Measurements from ENCODE around the gene CA12. TPM values are rescaled to one million over a fixed set of nuclear protein-coding genes. Genes with fewer than 3 reads are reported as not detected.

CA12 gene
- polyA plus RNA-seq, 1 experiment, result 61.4 TPM

DNA sequence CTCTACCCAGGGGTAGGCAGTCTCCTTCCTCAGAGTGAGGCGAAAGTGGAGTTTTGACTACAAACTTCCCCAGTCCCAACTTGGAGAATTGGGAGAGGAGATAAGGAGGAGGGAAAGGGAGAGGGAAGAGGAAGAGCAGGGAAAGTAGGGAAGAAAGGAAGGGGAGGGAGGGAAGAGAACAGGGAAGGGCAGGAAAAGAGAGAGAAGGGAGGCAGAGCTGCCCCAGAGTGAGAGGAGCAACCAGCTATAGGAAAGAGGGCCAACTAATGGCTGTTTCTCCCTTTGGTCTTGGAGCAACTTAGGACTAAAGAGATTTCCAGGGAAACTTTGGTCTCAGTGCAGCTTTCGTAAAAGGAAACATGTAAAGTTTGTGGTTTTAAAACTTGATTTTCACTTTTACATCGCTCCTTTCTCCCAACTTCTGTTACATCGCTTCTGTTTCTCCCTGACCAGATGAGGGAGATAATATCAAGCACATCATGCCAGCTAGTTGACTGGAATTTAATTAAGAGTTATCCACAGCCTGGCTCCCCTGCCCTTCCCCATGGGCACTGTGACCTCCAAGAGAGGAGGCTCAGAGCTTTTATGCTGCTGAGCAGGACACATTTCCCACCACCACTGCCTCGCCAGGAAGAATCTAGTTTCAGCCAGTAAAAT is 1.4 kb downstream of the CA12 start:
- no peaks in the 10 kb centered on the region for H3K9me3 ChIP-seq (ENCODE audit: control insufficient read depth, insufficient read depth, low read length)
- H3K27me3 ChIP-seq (ENCODE audit: control insufficient read depth, insufficient read depth, low read length), result no peaks in the 10 kb centered on the region
- no peak for DNase-seq (ENCODE audit: low read depth, low spot score)
- no peak for TF ChIP-seq CTCF (IDR thresholded peaks at IDR 0.05; ENCODE audit: low read depth, low read length)
- H3K27ac ChIP-seq (ENCODE audit: low read depth, low read length), result no peak overlapping the region
- H3K4me3 ChIP-seq (ENCODE audit: low read depth, low read length), result peak overlapping the region; percentile 73
- ChIA-PET POLR2A (no interaction called here), CTCF (interaction anchor here (1.1 to 1.3 kb wide), 2 partner anchors 9 to 93 kb away, joined by 3 to 4 read pairs; no protein-coding TSS in a partner anchor)

DNA sequence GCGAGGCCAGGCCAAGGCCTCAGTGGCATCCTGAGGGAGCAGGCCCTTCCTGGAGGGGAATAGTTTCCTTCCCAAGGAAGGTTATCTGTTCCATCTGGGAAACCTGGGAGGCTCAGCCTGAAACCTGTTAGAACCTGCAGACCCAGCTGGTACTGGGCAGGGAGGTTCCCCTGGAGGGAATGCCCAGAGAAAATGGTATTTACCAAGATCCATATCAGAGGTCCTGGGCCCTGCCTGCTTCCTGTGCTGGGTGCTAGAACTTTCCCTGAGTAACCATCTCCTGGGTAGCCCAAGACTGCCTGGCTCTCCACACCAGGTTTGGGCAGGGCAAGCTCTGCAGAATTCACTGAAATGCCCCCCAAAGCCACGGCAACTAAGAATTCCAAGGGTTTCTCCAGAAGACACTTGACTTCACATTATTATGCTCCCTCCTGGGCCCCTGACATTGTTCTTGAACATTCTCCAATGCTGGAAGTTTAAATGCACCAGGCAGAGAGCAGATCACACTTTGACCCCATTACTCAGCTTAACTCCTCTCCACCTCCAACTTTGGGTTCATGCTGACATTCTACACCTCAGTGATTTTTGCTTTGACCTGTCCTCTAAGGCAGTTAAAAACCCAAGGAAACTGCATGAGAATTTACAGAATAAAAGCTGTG is 2.0 kb downstream of the CA12 start:
- ChIA-PET CTCF (interaction anchor here (1.1 to 1.3 kb wide), 2 partner anchors 8 to 92 kb away, joined by 3 to 4 read pairs; no protein-coding TSS in a partner anchor), POLR2A (no interaction called here)
- no peaks in the 10 kb centered on the region for H3K9me3 ChIP-seq (ENCODE audit: control insufficient read depth, insufficient read depth, low read length)
- H3K27ac ChIP-seq (ENCODE audit: low read depth, low read length), result no peak overlapping the region
- no peak for TF ChIP-seq CTCF (IDR thresholded peaks at IDR 0.05; ENCODE audit: low read depth, low read length)
- DNase-seq (ENCODE audit: low read depth, low spot score), result no peak
- no peaks in the 10 kb centered on the region for H3K27me3 ChIP-seq (ENCODE audit: control insufficient read depth, insufficient read depth, low read length)
- H3K4me3 ChIP-seq (ENCODE audit: low read depth, low read length), result peak overlapping the region; percentile 73

GRCh38 chr15:63378946-63379345 is 2.7 kb downstream of the CA12 start:
- TF ChIP-seq CTCF (IDR thresholded peaks at IDR 0.05; ENCODE audit: low read depth, low read length), result no peak
- H3K27me3 ChIP-seq (ENCODE audit: control insufficient read depth, insufficient read depth, low read length), result no peaks in the 10 kb centered on the region
- H3K4me3 ChIP-seq (ENCODE audit: low read depth, low read length), result no peak overlapping the region
- no peaks in the 10 kb centered on the region for H3K9me3 ChIP-seq (ENCODE audit: control insufficient read depth, insufficient read depth, low read length)
- CTCF ChIA-PET, result no interaction called here
- DNase-seq (ENCODE audit: low read depth, low spot score), result no peak
- H3K27ac ChIP-seq (ENCODE audit: low read depth, low read length), result no peak overlapping the region
- POLR2A ChIA-PET, result interaction anchor here (0.7 kb wide), 1 partner anchor 32 kb away, joined by 3 read pairs; no protein-coding TSS in a partner anchor

DNA sequence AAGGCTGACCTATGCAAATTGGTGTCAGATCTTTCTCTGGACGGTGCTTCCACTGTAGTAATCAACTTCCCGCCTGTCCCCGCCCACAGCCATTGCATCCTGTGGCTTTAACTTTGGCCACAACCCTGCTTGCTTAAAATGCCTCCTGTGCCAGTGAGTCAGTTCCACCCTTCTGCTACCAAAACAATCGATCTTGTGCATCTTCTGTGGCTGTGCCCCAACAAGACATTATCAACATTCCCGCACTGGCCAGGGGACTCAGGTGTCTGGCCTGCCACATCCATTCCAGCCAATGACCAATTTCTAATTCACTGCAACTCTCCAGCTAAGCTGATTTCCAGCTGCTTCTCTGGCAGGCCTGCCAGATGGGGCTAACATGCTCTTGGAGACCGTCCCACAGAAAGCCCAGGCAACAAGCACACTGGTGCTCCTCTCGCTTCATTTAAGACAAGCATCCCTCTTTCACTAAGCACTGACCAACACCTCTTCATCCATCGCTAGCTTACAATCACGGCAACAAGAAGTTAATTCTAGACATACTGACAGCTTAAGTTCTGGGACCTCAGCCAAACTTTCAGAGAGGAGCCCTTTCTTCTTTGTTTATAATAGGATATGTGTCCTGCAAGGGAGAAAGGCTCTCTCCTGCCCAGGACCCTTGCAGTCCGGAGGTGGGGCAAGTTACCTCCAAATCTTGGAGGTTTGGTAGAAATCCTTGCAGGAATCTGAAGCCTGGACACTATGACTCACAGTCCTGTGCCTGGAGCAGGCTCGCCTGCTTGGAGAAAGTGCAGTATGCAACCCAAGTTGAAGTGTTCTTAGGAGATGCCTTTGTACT is 6.7 kb downstream of the CA12 start:
- Histone ChIP-seq H3K4me3 (ENCODE audit: low read depth, low read length) (no peak overlapping the region), H3K27ac (ENCODE audit: low read depth, low read length) (peak overlapping the region; percentile 66), H3K9me3 (ENCODE audit: control insufficient read depth, insufficient read depth, low read length) (no peaks in the 10 kb centered on the region; the same call in 1 of the 2 replicates), H3K27me3 (ENCODE audit: control insufficient read depth, insufficient read depth, low read length) (no peaks in the 10 kb centered on the region)
- ChIA-PET POLR2A (interaction anchor here (0.6 kb wide), 2 partner anchors 54 to 222 kb away, joined by 3 read pairs; no protein-coding TSS in a partner anchor), CTCF (no interaction called here)
- peak; percentile 49 for DNase-seq (ENCODE audit: low read depth, low spot score)
- no peak for TF ChIP-seq CTCF (IDR thresholded peaks at IDR 0.05; ENCODE audit: low read depth, low read length)
